Testis (tissue), 3 donors: Measurements from ENCODE around the gene NACC2. TPM values are rescaled to one million over a fixed set of nuclear protein-coding genes. Genes with fewer than 3 reads are reported as not detected.

Source experiments
- DNase-seq: peaks from one replicate; pipeline ENCODE4 v3.0.0-alpha.2; 2019
- H3K27ac ChIP-seq, 2 donors: fragments of 200-600 bp; sonication (generic); one replicate each; pipeline ENCODE4 v1.5.1; 2019
- H3K27me3 ChIP-seq: fragments of 200-600 bp; sonication (generic); one replicate; pipeline ENCODE4 v1.5.1; 2019
- H3K36me3 ChIP-seq: fragments of 200-600 bp; sonication (generic); one replicate; pipeline ENCODE4 v1.5.1; 2017; ENCODE audit warnings: low read depth; ENCODE audit errors: missing control alignments
- H3K4me1 ChIP-seq: fragments of 200-600 bp; sonication (generic); one replicate; pipeline ENCODE4 v1.5.1; 2019
- H3K4me3 ChIP-seq, 2 donors: fragments of 200-600 bp; sonication (generic); one replicate each; pipeline ENCODE4 v1.5.1; 2017 to 2019
- H3K9me3 ChIP-seq: fragments of 200-600 bp; sonication (generic); one replicate; pipeline ENCODE4 v1.5.1; 2017
- POLR2A ChIP-seq: fragments of 450-650 bp; IDR thresholded peaks from one replicate; pipeline ENCODE4 v1.6.1; 2017; ENCODE audit warnings: antibody characterized with exemption, mild to moderate bottlenecking, moderate library complexity
- WGBS, 2 donors: methylation state at CpG; one replicate each; pipeline ENCODE4 v1.1.5; 2018; 5-methylcytosine and 5-hydroxymethylcytosine counted together
- intact Hi-C: fragments of 100-400 bp; cut with DNase I; formaldehyde crosslinking; loops from one replicate; pipeline ENCODE4 v1.15.1; 2023; ENCODE audit warnings: low total_unique reads
- polyA plus RNA-seq: library from polyadenylated mRNA; stranded (reverse); fragments of 350-450 nt; fragmentation: Illumina TruSeq; extraction: RNeasy Lipid Tissue Mini Kit (QIAGEN cat#74804); gene quantifications from one replicate; pipeline ENCODE4 v1.2.3, GENCODE V29; 2014; ENCODE audit warnings: low read depth, low replicate concordance; ENCODE audit not compliant: insufficient read depth
- total RNA-seq, 2 donors: library from RNA; depleted of rRNA; stranded (reverse); fragments of >200 nt; gene quantifications; one replicate each; pipeline ENCODE4 v1.2.3, GENCODE V29; 2016
- TF ChIP-seq, protein P1 (sequence below), 3 experiments: fragments of 450-650 bp in 2 of 3; fragments of 200-600 bp in 1 of 3; sonication (generic) in 1 of 3; IDR thresholded peaks; one replicate each; pipeline ENCODE4 v1.5.1; 2016 to 2019; ENCODE audit warnings: antibody characterized with exemption in 3 of 3, mild to moderate bottlenecking in 2 of 3, moderate library complexity in 1 of 3

Gene NACC2
- total and polyA plus RNA-seq, 3 donors from 2014 or later = 29.3 to 49.7 (median 49.5) TPM

DNA sequence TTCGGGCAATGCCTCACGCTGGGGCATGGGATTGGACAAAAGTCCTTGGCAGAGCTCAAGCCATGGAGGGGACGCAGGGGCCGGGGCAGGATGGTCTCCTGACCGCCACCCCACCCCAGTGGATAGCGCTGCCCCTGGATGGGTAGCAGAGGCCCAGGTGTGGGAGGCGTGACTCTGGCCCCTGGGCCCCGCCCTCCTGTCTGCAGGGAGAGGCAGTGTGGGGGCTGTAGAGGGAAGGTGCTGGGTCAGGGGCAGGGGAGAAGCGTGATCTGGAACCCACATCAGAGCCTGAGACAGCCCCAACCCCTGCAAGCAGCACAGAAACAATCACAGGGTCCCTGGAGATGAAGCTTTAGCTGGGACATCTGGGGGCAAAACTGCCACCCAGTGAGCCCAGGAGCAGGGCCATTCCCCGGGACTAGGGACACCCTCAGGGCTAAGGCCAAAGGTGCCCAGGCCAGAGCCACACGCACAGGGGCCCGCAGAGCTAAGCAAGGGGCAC lies 36.2 kb downstream of the NACC2 start:
- TF ChIP-seq, protein P1, sequence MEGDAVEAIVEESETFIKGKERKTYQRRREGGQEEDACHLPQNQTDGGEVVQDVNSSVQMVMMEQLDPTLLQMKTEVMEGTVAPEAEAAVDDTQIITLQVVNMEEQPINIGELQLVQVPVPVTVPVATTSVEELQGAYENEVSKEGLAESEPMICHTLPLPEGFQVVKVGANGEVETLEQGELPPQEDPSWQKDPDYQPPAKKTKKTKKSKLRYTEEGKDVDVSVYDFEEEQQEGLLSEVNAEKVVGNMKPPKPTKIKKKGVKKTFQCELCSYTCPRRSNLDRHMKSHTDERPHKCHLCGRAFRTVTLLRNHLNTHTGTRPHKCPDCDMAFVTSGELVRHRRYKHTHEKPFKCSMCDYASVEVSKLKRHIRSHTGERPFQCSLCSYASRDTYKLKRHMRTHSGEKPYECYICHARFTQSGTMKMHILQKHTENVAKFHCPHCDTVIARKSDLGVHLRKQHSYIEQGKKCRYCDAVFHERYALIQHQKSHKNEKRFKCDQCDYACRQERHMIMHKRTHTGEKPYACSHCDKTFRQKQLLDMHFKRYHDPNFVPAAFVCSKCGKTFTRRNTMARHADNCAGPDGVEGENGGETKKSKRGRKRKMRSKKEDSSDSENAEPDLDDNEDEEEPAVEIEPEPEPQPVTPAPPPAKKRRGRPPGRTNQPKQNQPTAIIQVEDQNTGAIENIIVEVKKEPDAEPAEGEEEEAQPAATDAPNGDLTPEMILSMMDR (IDR thresholded peaks at IDR 0.05) = no peak
- TF ChIP-seq POLR2A = no peak
- no peak overlapping the region for H3K4me3 ChIP-seq
- intact Hi-C loops = no loop called here
- no peak for DNase-seq
- no peaks in the 10 kb centered on the region for H3K4me1 ChIP-seq
- H3K36me3 ChIP-seq = no peaks in the 10 kb centered on the region
- 90 to 96% methylated on average over 9 to 12 of the region's 12 CpGs for WGBS, 2 donors
- no peaks in the 10 kb centered on the region for H3K9me3 ChIP-seq
- H3K27me3 ChIP-seq = no peaks in the 10 kb centered on the region
- no peak overlapping the region for H3K27ac ChIP-seq

DNA sequence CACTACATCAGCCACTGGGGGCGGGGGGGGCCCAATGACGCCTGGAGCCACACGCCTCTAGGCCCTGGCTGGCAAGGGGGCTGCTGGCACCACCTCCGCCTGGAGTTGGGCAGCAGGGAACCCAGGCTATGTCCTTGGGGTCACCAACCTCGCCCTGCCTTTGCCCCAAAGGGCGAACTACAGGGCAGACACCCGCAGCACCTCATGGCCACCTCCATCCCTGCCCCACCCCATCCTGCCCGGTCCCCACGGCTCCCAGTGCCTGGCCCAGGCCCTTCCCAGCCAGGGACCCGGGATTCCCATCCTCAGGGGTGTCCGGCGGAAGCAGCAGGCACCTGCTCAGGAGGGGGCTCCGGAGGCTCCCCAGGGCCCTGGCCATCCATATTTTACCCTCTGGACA lies 37.0 kb downstream of the NACC2 start:
- Histone ChIP-seq H3K27ac (no peak overlapping the region), H3K9me3 (no peaks in the 10 kb centered on the region), H3K4me1 (no peaks in the 10 kb centered on the region), H3K27me3 (no peaks in the 10 kb centered on the region), H3K36me3 (no peaks in the 10 kb centered on the region), H3K4me3 (no peak overlapping the region)
- DNase-seq = no peak
- intact Hi-C loops = no loop called here
- WGBS, 2 donors = 91 to 96% methylated on average over 4 to 13 of the region's 13 CpGs
- TF ChIP-seq, protein P1 (IDR thresholded peaks at IDR 0.05) = no peak
- no peak for TF ChIP-seq POLR2A

DNA sequence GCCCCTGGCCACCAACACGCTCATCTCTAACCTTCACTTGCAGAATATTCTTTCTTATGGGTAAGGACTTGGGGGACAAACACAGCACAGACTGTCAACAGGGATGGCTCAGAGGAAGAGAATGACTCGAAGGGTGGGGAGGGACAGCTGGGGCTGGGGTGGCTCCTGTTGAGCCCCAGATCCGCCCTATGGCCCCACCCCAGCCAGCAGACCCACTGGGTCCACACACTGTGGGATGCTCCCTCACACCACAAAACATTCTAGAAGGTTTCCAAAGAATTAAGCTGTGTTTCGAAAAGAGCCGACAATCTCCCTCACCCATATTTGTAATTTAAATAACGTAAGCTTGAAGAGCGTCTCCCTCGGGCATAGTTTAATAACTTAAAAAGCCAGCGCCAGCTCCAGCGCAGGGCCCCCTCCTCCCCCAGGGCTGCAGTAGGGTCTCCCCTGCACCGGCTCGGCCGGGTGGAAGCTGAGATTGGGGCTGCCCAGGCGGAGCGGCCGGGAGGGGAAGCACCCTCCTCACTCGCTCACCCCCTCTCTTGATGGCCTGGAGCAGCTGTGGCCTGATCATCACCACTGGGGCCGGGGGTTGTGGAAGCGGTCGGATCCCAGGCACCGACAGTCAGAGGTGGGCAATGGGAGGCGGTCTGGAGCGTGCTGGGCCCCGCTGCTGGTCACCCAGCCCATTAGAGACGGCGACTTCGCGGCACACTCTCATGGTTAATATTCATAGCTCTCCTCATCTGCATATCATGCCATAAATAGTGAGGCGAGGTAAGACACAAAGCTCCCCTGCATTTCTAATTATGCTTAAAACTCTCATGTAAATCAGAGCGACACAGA lies 37.6 kb downstream of the NACC2 start:
- intact Hi-C loops = no loop called here
- H3K4me3 ChIP-seq = no peak overlapping the region
- peaks cover 3% of the 10 kb centered on the region for H3K4me1 ChIP-seq
- TF ChIP-seq, protein P1 (IDR thresholded peaks at IDR 0.05) = no peak
- no peak overlapping the region for H3K27ac ChIP-seq
- H3K9me3 ChIP-seq = no peaks in the 10 kb centered on the region
- no peaks in the 10 kb centered on the region for H3K36me3 ChIP-seq
- WGBS, 2 donors = 90 to 92% methylated on average over 24 to 30 of the region's 30 CpGs
- no peak for DNase-seq
- no peaks in the 10 kb centered on the region for H3K27me3 ChIP-seq

DNA sequence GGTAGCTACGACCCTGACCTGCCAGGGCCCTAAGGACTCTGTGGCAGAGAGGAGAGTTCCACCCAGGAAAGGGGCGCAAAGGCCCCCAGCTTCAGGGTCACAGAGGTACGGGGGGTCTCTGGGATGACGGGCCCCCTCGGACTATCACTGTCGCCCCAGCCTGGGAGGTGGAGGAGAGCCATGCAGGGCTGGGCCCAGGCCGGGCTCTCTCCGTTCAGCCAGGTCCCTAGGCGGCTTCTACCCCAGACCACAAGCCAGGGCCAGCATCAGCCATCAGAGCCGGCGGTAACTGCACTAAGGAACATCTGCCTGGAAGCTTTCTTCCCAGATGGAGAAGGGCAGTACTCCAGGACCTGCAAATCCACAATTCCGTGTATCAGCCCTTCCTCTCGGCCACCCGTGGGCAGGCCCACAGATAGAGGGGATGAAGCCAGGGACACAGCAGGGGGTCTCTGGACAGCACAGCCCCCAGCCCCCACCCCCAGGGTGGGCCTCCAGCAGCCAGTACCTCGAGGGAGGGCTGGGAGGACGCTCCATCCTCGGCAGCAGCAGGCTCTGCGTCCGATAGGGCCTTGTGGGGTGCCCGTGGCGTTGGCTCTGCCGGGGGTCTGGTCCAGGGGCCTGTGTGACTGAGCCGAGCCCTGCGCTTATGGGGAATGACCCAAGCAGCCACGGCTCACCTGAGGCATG lies 38.4 kb downstream of the NACC2 start:
- H3K36me3 ChIP-seq = no peaks in the 10 kb centered on the region
- H3K4me3 ChIP-seq = no peak overlapping the region
- TF ChIP-seq, protein P1 (IDR thresholded peaks at IDR 0.05) = no peak
- no peak for TF ChIP-seq POLR2A
- no peaks in the 10 kb centered on the region for H3K9me3 ChIP-seq
- H3K27me3 ChIP-seq = no peaks in the 10 kb centered on the region
- H3K27ac ChIP-seq = no peak overlapping the region
- WGBS, 2 donors = 77 to 86% methylated on average over 9 to 25 of the region's 25 CpGs
- intact Hi-C loops = no loop called here
- DNase-seq = no peak
- H3K4me1 ChIP-seq = peaks cover 8% of the 10 kb centered on the region
